PC-9 (cell line): ENCODE results near the gene BACH2. TPM values are rescaled to one million over a fixed set of nuclear protein-coding genes. Genes with fewer than 3 reads are reported as not detected.
A peak's percentile ranks its signal among the peaks of the same experiment; 100 is the strongest.

Experiments used
- BruUV-seq: library from RNA; stranded (reverse); fragments of 400-500 nt; replicated peaks from 2 replicates; lab custom pipeline; 2021; lab: Mats Ljungman, UMichigan
- CTCF ChIA-PET: fragments of 300-600 bp; sonication (Branson Sonifier 250); formaldehyde crosslinking; loops from one replicate; lab custom pipeline; 2022; ENCODE audit warnings: antibody characterized with exemption; lab: Charles Lee
- POLR2A ChIA-PET: fragments of 300-600 bp; sonication (Branson Sonifier 250); formaldehyde crosslinking; loops from one replicate; lab custom pipeline; 2022; ENCODE audit warnings: antibody characterized with exemption; ENCODE audit not compliant: unreplicated experiment; lab: Charles Lee
- DNase-seq, 2 experiments: peaks; one replicate each; pipeline versions ENCODE4 v3.0.0 to v3.0.0-alpha.2; 2015 to 2022; ENCODE audit warnings: mixed read lengths in 1 of 2
- H2AFZ ChIP-seq: fragments of 200-600 bp; sonication (generic); 2 replicates; pipeline ENCODE4 v1.8.1; 2017; ENCODE audit warnings: antibody characterized with exemption
- H3F3A ChIP-seq: fragments of 200-600 bp; sonication (generic); 2 replicates; pipeline ENCODE4 v1.8.1; 2017; ENCODE audit warnings: antibody characterized with exemption, mild to moderate bottlenecking, low read depth; ENCODE audit not compliant: insufficient read depth
- H3K27ac ChIP-seq: fragments of 200-600 bp; sonication (generic); 2 replicates; pipeline ENCODE4 v1.6.1; 2016; ENCODE audit warnings: mixed run types
- H3K27me3 ChIP-seq: fragments of 200-600 bp; sonication (generic); 2 replicates; pipeline ENCODE4 v1.6.1; 2016; ENCODE audit warnings: low read depth, mixed run types; ENCODE audit not compliant: insufficient read depth
- H3K36me3 ChIP-seq: fragments of 200-600 bp; sonication (generic); 2 replicates; pipeline ENCODE4 v1.6.1; 2016; ENCODE audit warnings: low read depth, mixed run types
- H3K4me1 ChIP-seq: fragments of 200-600 bp; sonication (generic); replicated peaks from 2 replicates; pipeline ENCODE4 v1.6.1; 2016; ENCODE audit warnings: mixed run types; ENCODE audit not compliant: insufficient read depth
- H3K4me2 ChIP-seq: fragments of 200-600 bp; sonication (generic); 2 replicates; pipeline ENCODE4 v1.6.1; 2017; ENCODE audit warnings: mixed run types
- H3K4me3 ChIP-seq: fragments of 200-600 bp; sonication (generic); 2 replicates; pipeline ENCODE4 v1.6.1; 2016; ENCODE audit warnings: mixed run types
- H3K79me2 ChIP-seq: fragments of 200-600 bp; sonication (generic); 2 replicates; pipeline ENCODE4 v1.6.1; 2017; ENCODE audit warnings: low read depth, mixed run types
- H3K9me2 ChIP-seq: fragments of 200-600 bp; sonication (generic); 2 replicates; pipeline ENCODE4 v1.8.1; 2017; ENCODE audit warnings: mild to moderate bottlenecking; ENCODE audit not compliant: insufficient read depth
- H3K9me3 ChIP-seq: fragments of 200-600 bp; sonication (generic); 2 replicates; pipeline ENCODE4 v1.8.1; 2016; ENCODE audit warnings: low read depth; ENCODE audit not compliant: insufficient read depth
- H4K20me1 ChIP-seq: fragments of 200-600 bp; sonication (generic); 2 replicates; pipeline ENCODE4 v1.8.1; 2017; ENCODE audit not compliant: insufficient read depth
- CTCF ChIP-seq: fragments of 200-600 bp; sonication (generic); conservative IDR thresholded peaks from 2 replicates; pipeline ENCODE4 v1.6.1; 2017; ENCODE audit warnings: mixed run types, antibody characterized with exemption, mild to moderate bottlenecking, moderate library complexity
- EZH2 ChIP-seq: fragments of 200-600 bp; sonication (generic); IDR thresholded peaks from 2 replicates; pipeline ENCODE4 v1.8.0; 2017; ENCODE audit warnings: antibody characterized with exemption, low read depth
- intact Hi-C: fragments of 100-400 bp; cut with micrococcal nuclease; formaldehyde crosslinking; loops from one replicate; pipeline ENCODE4 v1.10.0; 2022; ENCODE audit not compliant: unreplicated experiment
- total RNA-seq: library from RNA; stranded (reverse); gene quantifications from 2 replicates; pipeline ENCODE4 v1.2.3, GENCODE V29; 2021

BACH2 gene
- total RNA-seq, 1 experiment from 2014 or later = 2.3 TPM

- H3K36me3 ChIP-seq = no peaks in the 10 kb centered on the region
- ChIA-PET CTCF (interaction anchor here (1.1 kb wide), 1 partner anchor 34 kb away, joined by 4 read pairs; no protein-coding TSS in a partner anchor), POLR2A (no interaction called here)
- DNase-seq = no peak
- H3K79me2 ChIP-seq = no peaks in the 10 kb centered on the region
- no peaks in the 10 kb centered on the region for H4K20me1 ChIP-seq
- peaks cover 10% of the 10 kb centered on the region for H3K9me3 ChIP-seq
- peaks cover 44% of the 10 kb centered on the region for H3K4me1 ChIP-seq
- intact Hi-C loops = loop anchor here (2.0 to 5.0 kb wide), 3 partner anchors 132 to 921 kb away; no protein-coding TSS in a partner anchor
- TF ChIP-seq CTCF (no peak), EZH2 (no peak)
- H3K9me2 ChIP-seq = no peaks in the 10 kb centered on the region
- BruUV-seq = no TSS peak
- peaks cover 35% of the 10 kb centered on the region for H3F3A ChIP-seq
- H3K27ac ChIP-seq = peak overlapping the region; percentile 91
- peak overlapping the region; percentile 78 for H3K4me2 ChIP-seq
- H3K4me3 ChIP-seq = peak overlapping the region; percentile 27; the same call in 1 of the 2 replicates
- no peak overlapping the region for H2AFZ ChIP-seq
- no peaks in the 10 kb centered on the region for H3K27me3 ChIP-seq
Observed at GRCh38 chr6:90219209-90219985, 77.2 kb downstream of the BACH2 start.

GRCh38 chr6:90218959-90219208 is 77.8 kb downstream of the BACH2 start:
- H3K27ac ChIP-seq = peak overlapping the region; percentile 91
- BruUV-seq = TSS peak; percentile 86
- TF ChIP-seq EZH2 = no peak
- TF ChIP-seq CTCF = no peak
- no peak for DNase-seq
- POLR2A ChIA-PET = no interaction called here
- H3K4me1 ChIP-seq = peaks cover 44% of the 10 kb centered on the region
- H3K9me3 ChIP-seq = peaks cover 9% of the 10 kb centered on the region
- no peak overlapping the region for H2AFZ ChIP-seq
- peak overlapping the region; percentile 27; the same call in 1 of the 2 replicates for H3K4me3 ChIP-seq
- H3K4me2 ChIP-seq = peak overlapping the region; percentile 78
- intact Hi-C loops = loop anchor here (1.0 to 5.0 kb wide), 7 partner anchors 34 to 920 kb away; no protein-coding TSS in a partner anchor
- peaks cover 35% of the 10 kb centered on the region for H3F3A ChIP-seq
- no peaks in the 10 kb centered on the region for H4K20me1 ChIP-seq
- H3K9me2 ChIP-seq = no peaks in the 10 kb centered on the region
- CTCF ChIA-PET = interaction anchor here (1.1 kb wide), 1 partner anchor 34 kb away, joined by 4 read pairs; no protein-coding TSS in a partner anchor
- no peaks in the 10 kb centered on the region for H3K27me3 ChIP-seq
- no peaks in the 10 kb centered on the region for H3K79me2 ChIP-seq
- H3K36me3 ChIP-seq = no peaks in the 10 kb centered on the region

- peaks cover 44% of the 10 kb centered on the region for H3K4me1 ChIP-seq
- TSS peak; percentile 73 for BruUV-seq
- POLR2A ChIA-PET = interaction anchor here (0.5 kb wide), 1 partner anchor 18 kb away, joined by 3 read pairs; no protein-coding TSS in a partner anchor
Observed at GRCh38 chr6:90217506-90218127, 79.0 kb downstream of the BACH2 start.

More at GRCh38 chr6:90217506-90218127, 79.0 kb downstream of the BACH2 start:
- no peak for DNase-seq
- Histone ChIP-seq H3K79me2 (no peaks in the 10 kb centered on the region), H3K9me2 (no peaks in the 10 kb centered on the region), H3K4me3 (peak overlapping the region; percentile 46; the same call in 1 of the 2 replicates), H3F3A (peaks cover 28% of the 10 kb centered on the region), H4K20me1 (no peaks in the 10 kb centered on the region), H3K36me3 (no peaks in the 10 kb centered on the region), H2AFZ (peak overlapping the region; percentile 77), H3K27me3 (no peaks in the 10 kb centered on the region), H3K4me2 (peak overlapping the region; percentile 78), H3K9me3 (no peaks in the 10 kb centered on the region), H3K27ac (peak overlapping the region; percentile 91)
- intact Hi-C loops = loop anchor here (1.0 to 5.0 kb wide), 7 partner anchors 32 to 919 kb away; no protein-coding TSS in a partner anchor
- CTCF ChIA-PET = no interaction called here
- no peak for TF ChIP-seq CTCF
